ENCODE data around the gene PAIP2B.

- TF ChIP-seq CTCF (IDR thresholded peaks at IDR 0.05; ENCODE audit: low read depth, low read length, poor library complexity, severe bottlenecking): no peak
- TF ChIP-seq EZH2phosphoT487 (IDR thresholded peaks at IDR 0.05; ENCODE audit: borderline replicate concordance, low read length): no peak
Observed at GRCh38 chr2:71150082-71150816, 76.7 kb downstream of the PAIP2B start.

Measured in DOHH2 (cell line).